KOPT-K1 (cell line): ENCODE measurements around the gene UEVLD.

Experiments
- H3K27ac ChIP-seq: fragments of 200-600 bp; sonication (generic); 2 replicates; pipeline ENCODE4 v1.5.1; 2016; ENCODE audit warnings: antibody characterized with exemption, mild to moderate bottlenecking, low read depth, low read length; ENCODE audit not compliant: poor library complexity, severe bottlenecking
- H3K36me3 ChIP-seq: fragments of 200-600 bp; sonication (generic); 2 replicates; pipeline ENCODE4 v1.5.1; 2017; ENCODE audit warnings: antibody characterized with exemption, mild to moderate bottlenecking, low read length, moderate library complexity; ENCODE audit not compliant: insufficient read depth
- H3K9me3 ChIP-seq: fragments of 200-600 bp; sonication (generic); 2 replicates; pipeline ENCODE4 v1.5.1; 2017; ENCODE audit warnings: antibody characterized with exemption, low read length, mild to moderate bottlenecking; ENCODE audit not compliant: insufficient read depth, poor library complexity, severe bottlenecking

The UEVLD gene

DNA sequence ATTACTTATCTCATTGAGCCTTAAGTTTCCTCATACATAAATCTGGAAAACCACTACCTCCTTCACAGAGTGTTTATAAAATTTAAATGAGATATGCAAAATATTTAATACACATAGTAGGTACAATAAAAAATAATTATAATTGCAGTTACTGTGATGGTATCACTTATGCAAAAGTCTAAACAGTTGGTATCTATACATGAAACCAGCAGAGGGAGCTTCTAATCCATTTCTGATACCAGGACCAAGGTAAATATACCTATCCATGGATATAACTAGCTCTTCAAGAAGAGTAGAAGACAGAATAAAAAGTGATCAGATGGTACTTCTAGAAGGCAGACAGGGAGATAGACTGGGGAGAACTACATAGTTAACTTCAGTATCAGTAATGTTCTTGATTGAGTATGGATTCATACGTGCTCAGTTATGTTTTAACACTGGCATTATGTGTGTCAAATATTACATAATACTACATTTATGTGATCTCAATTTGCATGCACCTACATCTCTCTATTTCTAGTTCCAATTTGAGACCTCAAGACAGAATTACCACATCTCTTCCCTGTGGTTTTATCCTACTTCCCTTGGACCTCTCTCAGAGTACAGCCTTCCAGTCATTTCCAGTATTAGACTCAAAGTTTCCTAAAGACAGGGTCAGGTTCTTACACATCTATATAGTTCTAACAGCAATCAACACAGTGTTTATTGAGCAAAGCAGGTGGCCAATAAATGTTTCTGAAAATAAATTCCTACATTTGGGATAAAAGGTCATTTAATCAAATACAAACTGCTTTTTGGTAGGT, 48.1 kb downstream of the UEVLD start:
- Histone ChIP-seq H3K27ac (no peak overlapping the region), H3K9me3 (no peaks in the 10 kb centered on the region), H3K36me3 (no peaks in the 10 kb centered on the region)

DNA sequence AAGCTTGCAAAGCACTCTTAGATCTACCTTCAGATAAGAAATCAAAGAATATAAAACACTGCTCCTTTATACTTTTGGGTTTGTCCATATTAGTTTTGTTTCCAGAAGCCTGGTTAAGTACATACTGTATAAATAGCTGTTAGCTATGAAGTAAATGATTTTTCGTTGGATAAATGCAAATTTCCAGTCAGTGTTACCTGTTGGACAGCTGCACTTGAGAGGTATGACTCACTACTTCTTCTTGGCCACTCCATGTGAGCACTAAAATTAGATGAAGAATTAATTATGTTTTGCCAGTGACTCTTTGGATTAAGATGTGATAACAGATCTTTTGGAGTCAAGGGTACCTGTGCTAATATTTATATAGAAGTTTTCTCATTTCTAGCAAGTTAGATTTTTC, 52.3 kb downstream of the UEVLD start:
- Histone ChIP-seq H3K36me3 (no peaks in the 10 kb centered on the region), H3K9me3 (no peaks in the 10 kb centered on the region), H3K27ac (no peak overlapping the region)

DNA sequence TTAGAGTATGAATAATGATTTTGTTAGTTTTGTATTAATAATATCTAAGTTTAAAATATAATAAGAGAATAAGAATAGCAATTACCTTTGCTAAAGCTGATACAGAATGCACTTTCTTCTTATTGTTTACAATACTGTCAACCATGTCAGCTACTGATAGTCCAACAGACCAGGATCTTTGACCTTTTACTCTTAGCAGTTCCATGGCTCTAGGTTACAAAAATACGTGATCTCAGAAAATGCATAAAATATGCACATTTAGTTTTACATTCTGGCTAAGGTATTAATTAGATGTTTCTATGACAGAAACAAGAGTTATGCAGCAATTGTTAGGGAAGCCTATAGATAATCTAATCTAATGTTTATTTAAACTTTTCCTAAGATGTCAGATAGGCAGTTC, 54.3 kb downstream of the UEVLD start:
- H3K9me3 ChIP-seq: no peaks in the 10 kb centered on the region
- H3K27ac ChIP-seq: no peak overlapping the region
- no peaks in the 10 kb centered on the region for H3K36me3 ChIP-seq

DNA sequence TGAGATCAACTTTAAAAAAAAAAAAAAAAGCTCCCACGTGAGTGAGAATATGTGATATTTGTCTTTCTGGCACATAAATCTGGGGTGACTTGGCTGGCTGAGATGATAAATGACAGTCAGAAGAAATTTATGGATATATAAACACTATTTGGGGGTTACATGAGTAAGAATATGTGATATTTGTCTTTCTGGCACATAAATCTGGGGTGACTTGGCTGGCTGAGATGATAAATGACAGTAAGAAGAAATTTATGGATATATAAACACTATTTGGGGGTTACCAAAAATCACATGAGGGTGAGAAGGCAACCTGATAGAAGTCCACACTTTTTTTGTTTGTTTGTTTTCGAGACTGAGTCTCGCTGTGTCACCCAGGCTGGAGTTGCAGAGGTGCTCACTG, 55.2 kb downstream of the UEVLD start:
- Histone ChIP-seq H3K36me3 (no peaks in the 10 kb centered on the region), H3K9me3 (no peaks in the 10 kb centered on the region), H3K27ac (no peak overlapping the region)

DNA sequence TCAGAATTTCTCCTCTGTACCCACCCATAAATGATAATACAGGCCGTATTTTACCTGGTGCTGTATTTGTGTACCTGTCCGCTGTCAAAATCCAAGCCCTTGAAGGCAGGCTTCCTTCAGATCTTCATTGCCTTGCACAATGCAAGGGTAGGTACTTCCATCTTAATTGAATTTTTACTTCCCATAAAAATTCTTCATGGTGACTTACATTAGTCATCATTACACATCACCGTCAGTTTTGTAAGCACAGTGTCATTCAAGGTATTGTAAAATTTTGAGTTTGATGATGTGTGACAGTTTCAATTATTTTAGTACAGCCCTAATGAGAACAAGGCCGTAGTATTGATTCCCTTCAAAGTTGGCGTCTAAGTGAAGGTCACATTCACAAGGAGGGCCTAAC, 61.0 kb downstream of the UEVLD start:
- peaks cover 9% of the 10 kb centered on the region; the same call in 1 of the 2 replicates for H3K36me3 ChIP-seq
- H3K27ac ChIP-seq: peak overlapping the region; percentile 75
- no peaks in the 10 kb centered on the region for H3K9me3 ChIP-seq

DNA sequence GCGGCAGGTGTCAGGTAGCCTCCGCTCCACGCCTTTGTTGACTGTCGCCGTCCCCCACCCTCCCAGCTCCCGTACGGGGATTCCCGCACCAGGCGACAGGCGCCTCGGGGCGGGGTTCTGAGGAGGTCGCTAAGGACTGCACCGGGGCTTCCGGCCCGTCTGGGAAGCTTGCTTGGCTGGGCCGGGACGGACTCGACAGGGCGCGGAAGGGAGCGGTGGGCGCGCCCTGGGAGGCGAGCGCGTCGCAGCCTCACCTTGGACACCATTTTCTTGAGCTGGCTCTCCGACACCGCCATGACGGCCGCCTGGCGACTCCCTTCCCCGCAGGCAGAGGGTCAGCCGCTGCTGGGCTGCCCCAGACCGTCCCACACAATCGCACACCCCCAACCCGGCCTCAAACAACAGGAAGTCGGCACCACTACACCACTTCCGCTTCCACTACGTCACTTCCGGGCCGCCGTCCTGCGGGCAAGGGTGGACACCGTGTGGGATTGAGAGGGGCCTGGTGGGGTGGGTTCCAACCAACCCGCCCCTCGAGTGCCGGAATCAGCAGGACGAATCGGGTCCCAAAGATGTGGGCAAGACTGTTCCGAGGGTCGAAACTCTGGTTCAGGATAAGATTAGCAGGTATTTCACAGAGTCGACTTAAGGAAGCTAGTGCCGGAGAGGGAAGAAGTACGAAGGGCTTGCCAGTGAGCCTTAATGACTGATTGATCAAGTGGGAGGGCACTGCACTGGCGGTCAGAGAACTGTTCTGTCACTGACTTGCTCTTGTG, 61.8 kb downstream of the UEVLD start, which contains the start of gene TSG101:
TSS of gene TSG101 (minus strand) at position 422 of the 776 bp plus-strand sequence. CDS start at position 296, 126 bp downstream.
- Histone ChIP-seq H3K27ac (peak within 1 kb of the TSS; percentile 75), H3K36me3 (peaks cover 14% of the 10 kb centered on the region), H3K9me3 (no peaks in the 10 kb centered on the region)

DNA sequence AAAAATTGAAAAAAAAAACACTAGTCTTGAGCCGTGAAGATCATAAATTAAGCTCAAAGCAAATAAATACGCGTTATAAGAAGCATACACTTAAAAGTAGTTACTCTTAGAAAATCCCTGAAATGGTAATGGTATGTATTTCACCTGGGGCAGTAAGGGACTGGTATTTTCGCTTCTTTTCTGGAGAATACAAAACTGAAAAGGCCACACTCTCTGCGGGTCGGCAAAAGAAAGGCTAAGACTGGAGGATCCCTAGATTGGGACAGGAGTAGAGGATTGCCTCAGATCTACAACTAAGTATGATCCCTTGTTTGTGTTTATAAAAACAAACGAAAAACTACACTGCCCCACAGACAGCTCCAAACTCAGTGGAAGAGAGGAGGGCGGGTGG, 62.4 kb downstream of the UEVLD start:
- Histone ChIP-seq H3K9me3 (no peaks in the 10 kb centered on the region), H3K27ac (peak overlapping the region; percentile 75), H3K36me3 (peaks cover 14% of the 10 kb centered on the region)

DNA sequence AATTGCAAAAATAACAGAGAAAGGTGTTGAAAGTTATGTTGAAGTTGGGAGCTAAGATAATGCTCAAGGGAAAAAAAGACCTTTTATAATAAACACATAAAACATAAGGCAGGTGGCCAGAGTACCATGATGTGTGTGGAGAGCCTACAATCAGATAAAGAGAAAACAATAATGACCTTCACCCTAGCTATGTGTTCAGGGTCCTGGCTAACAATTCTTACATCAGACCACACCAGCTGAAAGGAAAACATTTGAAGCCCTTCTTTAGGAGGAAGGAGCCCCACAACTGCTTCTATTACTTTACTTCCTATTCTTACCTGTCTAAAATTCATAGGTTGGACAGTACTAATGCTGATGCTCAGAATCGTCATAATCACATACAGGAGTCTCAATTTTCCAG, 64.3 kb downstream of the UEVLD start:
- no peak overlapping the region for H3K27ac ChIP-seq

DNA sequence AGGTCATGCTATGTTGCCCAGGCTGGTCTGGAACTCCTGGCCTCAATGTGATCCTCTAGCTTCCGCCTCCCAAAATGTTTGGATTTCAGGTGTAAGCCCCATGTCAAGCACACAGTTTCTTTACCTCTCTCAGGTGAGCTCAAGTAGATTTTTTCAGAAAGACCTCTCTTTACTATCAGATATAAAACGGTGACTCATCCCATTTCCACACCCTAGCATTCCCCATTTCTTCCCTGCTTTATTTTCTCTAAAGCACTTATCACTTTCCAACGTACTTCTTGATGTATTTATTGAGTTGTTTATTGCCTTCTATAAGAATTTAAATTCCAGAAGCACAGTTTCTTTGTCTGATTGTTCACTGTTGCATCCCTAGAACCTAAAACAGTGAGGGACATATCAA, 65.5 kb downstream of the UEVLD start:
- Histone ChIP-seq H3K27ac (no peak overlapping the region), H3K36me3 (peaks cover 24% of the 10 kb centered on the region), H3K9me3 (no peaks in the 10 kb centered on the region)

More for the DNA sequence above, 64.3 kb downstream of the UEVLD start:
- H3K36me3 ChIP-seq: peaks cover 14% of the 10 kb centered on the region
- no peaks in the 10 kb centered on the region for H3K9me3 ChIP-seq

DNA sequence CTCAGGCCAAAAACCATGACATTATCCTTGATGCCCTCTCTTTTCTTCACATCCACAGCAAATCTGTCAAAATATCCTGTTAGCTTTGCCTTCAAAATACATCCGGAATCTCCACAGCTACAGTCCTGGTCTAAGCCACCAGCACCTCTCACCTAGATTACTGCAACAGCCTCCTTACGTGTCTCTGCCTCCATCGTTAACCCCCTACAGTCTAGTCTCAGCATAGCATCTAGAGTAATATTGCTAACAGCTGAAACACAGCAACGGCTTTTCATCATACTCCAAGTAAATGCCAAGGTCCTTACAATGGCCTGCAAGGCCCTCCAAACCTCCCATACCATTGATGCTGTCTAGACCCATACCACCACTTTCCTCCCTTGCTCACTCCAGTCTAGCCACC, 66.1 kb downstream of the UEVLD start:
- peaks cover 24% of the 10 kb centered on the region for H3K36me3 ChIP-seq
- no peaks in the 10 kb centered on the region for H3K9me3 ChIP-seq
- no peak overlapping the region for H3K27ac ChIP-seq

DNA sequence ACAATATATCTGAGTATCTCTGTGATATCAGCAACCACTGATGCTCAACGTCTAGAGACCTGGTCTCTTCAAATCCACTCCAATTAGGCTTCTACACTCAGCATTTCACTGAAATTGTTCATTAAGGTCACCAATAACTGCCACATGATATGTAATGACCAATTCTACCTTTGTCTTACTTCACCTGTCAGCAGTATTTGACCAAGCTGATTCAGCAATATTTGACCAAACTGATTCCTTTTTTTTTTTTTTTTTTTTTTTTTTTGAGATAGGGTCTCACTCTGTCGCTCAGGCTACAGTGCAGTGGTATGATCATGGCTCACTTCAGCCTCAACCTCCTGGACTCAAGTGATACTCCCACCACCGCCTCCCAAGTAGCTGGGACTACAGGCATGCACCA, 67.4 kb downstream of the UEVLD start:
- no peaks in the 10 kb centered on the region for H3K9me3 ChIP-seq
- peaks cover 26% of the 10 kb centered on the region for H3K36me3 ChIP-seq
- H3K27ac ChIP-seq: no peak overlapping the region

DNA sequence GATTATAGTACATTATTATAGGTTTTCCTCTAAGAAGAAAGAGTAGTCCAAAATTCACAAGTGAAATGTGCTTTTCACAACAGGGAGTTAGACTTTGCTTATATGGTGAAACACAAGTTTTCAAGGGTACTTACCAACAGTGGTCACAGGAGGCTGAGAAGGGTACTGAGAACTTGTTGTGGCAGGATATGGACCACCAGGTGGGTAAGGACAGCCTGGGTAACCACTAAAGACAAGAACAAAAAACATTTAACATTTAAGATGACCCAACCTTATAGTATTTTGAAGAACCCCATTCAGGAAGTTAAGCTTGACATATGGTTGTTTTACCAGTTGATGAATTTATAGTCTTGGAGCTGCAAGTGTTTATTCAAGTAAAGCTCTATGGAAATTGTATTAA, 86.2 kb downstream of the UEVLD start:
- H3K9me3 ChIP-seq: no peaks in the 10 kb centered on the region
- no peak overlapping the region for H3K27ac ChIP-seq
- H3K36me3 ChIP-seq: peaks cover 88% of the 10 kb centered on the region

DNA sequence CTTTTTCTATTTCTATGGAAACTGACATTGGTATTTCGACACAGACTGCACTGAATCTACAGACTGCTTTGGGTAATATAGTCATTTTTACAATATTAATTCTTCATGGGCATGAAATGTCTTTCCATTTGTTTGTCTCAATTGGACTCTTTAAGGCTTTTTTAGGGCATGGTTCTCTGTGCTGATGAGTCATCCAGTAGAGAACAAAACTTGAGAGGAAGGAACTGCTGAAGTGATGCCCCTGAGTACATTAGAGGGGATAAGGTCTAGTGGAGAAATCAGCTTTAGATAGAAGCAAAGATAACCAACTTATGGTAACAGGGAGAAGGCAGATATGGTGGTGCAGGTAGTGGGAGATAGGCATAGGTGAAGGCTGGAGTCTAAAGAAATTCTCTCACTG, 86.9 kb downstream of the UEVLD start:
- Histone ChIP-seq H3K36me3 (peaks cover 88% of the 10 kb centered on the region), H3K27ac (no peak overlapping the region), H3K9me3 (no peaks in the 10 kb centered on the region)

DNA sequence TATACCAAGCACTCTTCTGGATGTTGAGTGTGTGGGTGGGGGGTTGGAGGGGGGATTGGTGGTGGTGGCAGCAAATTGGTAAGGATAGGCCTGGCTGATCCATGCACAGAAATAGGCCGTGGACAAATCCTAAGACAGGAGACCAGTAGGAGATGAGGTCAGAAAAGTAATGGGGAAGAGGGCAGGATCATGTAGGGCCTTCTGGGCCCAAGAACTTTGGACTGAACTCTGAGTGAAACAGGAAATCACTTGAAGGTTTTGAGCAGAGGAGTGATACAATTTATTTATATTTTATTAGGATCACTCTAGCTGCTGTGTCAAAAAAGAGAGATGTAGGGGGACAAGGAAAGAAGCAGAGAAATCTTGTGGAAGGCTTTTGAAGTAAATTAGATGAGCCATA, 90.5 kb downstream of the UEVLD start:
- H3K27ac ChIP-seq: no peak overlapping the region
- peaks cover 88% of the 10 kb centered on the region for H3K36me3 ChIP-seq
- H3K9me3 ChIP-seq: no peaks in the 10 kb centered on the region

DNA sequence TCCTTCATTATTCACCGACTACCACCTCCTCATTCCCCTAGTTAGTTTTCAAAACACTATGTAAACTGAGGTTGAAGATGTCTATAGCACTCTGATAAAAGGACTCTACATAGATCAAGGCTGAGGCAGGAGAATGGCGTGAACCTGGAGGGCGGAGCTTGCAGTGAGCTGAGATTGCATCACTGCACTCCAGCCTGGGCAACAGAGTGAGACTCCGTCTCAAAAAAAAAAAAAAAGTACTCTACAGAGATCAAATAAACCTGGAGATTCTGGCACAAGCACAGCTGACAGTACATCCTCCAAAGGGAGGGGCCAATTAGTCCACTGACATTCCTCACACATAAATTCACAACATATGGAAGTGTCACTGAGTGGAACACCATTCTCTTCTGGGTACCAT, 92.8 kb downstream of the UEVLD start:
- H3K27ac ChIP-seq: no peak overlapping the region
- H3K9me3 ChIP-seq: no peaks in the 10 kb centered on the region
- H3K36me3 ChIP-seq: peaks cover 86% of the 10 kb centered on the region
